SK-N-MC (cell line): ENCODE measurements around the gene MPPED2.

Experiments used
- EZH2 ChIP-seq: fragments of 200-600 bp; sonication (generic); IDR thresholded peaks from one replicate; pipeline ENCODE4 v1.6.1; 2017; ENCODE audit warnings: antibody characterized with exemption
- FOXP2 ChIP-seq: optimal IDR thresholded peaks from 2 replicates; pipeline ENCODE3; 2011; ENCODE audit warnings: mild to moderate bottlenecking, moderate library complexity; ENCODE audit not compliant: insufficient read depth; ENCODE audit errors: extremely low read length, control extremely low read depth
- POLR2AphosphoS5 ChIP-seq: IDR thresholded peaks from 2 replicates; pipeline ENCODE4 v1.6.1; 2012; ENCODE audit warnings: mild to moderate bottlenecking, low read depth, low read length, borderline replicate concordance

DNA sequence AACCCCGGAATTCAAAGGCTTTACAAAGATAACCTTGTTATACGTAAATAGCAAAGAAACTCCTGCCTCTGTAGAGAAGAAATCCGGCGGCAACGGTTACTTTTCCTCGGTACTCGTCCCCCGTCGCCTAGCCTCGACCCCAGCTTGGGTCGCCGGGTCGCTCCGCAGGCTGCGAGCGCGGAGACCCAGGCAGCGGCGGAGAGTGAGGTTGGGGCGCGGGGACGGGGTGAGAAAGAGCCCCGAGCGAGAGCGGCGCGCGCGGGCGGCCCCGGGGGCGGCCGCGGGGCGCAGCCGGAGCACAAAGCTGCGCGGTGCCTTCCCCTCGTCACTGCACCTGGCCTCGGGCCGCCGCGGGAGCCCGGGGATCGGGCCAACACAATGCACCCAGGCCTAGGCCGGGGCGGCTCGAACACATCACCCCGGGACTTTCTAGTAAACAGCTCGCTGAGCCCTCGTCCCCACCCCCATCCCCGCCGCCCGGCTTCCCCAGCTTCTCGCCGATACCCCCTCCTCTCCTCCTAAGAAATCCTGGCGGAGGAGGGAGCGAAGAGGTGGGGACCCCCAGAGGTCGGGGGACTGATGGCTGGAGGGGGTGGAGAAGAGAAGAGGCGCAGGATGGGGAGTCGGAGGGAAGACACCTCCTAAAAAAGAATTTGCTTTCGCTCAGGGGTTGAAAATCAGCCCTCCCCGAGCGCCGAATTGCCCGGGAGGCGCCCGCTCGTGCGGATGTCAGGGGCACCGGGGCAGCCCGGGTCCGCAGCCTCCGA lies 845 bp downstream of the MPPED2 start:
- TF ChIP-seq EZH2 (no peak), POLR2AphosphoS5 (no peak), FOXP2 (no peak)
